GM18907 (cell line): ENCODE measurements around the gene ATG9B.

Experiments
- ATAC-seq: cut with Tn5 transposase; IDR thresholded peaks from one replicate; pipeline ENCODE4 v1.9.1; 2021; ENCODE audit warnings: mild to moderate bottlenecking, moderate library complexity; ENCODE audit not compliant: unreplicated experiment

The ATG9B gene

DNA sequence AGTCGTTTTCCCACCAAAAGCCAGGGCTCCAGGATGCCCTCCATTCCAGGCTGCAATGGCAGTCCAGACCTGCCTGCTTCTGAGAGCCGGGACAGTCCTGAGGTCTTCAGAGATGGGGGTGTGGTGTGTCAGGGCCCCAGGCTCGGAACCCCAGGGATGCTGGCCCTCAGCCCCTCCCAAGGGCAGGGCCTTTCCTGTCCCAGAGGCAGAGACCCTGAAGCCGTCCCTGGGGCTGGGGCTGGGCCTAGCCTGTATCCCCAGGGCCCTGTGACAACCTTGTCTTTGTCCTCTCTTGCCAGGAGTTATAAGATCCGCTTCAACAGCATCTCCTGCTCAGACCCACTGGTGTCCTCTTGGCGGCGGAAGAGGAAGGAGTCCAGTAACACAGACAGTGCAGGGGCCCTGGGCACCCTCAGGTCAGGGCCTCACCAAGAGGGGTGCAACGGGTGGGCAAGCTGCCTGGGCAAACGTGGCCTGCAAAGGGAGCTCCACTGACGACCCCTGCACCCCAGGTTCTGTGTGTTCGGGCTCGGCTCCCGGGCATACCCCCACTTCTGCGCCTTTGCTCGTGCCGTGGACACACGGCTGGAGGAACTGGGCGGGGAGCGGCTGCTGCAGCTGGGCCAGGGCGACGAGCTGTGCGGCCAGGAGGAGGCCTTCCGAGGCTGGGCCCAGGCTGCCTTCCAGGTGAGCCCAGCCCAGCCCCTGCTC, 17.5 kb downstream of the ATG9B start:
- no peak for ATAC-seq

DNA sequence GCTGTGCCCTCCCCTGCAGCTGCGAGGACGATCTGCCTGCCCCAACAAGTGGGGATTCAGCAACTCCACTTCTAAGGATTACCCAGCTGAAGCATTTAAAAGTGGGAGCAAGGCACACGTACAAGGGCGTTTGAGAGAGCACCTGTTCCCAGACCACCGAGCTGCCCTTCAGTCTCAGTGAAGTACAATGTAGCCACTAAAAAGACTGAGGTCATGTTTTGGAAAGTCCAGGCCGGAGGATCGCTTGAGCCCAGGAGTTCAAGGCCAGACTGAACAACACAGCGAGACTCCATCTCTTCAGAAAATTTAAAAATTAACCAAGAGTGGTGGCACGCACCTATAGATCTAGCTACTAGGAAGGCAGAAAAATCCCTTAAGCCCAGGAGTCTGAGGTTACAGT, 18.7 kb downstream of the ATG9B start:
- ATAC-seq = no peak

DNA sequence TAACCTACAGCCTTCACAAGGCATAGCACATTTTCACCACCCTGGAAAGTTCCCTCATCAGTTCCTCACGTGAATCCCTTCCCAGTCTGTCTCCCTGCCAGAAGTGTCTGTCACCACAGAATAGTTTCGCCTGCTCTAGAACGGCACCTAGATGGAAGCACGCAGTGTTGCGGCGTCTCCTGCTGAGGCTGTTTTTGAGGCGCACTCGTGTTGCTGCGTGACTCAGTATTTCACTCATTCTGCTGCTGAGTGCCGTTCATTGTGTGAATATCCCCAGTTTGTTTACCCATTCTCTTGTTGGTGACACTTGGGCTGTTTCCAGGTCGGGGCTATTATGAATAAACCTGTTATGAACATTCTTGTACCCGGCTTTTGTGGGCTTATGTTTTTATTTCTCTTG, 20.7 kb downstream of the ATG9B start:
- no peak for ATAC-seq

DNA sequence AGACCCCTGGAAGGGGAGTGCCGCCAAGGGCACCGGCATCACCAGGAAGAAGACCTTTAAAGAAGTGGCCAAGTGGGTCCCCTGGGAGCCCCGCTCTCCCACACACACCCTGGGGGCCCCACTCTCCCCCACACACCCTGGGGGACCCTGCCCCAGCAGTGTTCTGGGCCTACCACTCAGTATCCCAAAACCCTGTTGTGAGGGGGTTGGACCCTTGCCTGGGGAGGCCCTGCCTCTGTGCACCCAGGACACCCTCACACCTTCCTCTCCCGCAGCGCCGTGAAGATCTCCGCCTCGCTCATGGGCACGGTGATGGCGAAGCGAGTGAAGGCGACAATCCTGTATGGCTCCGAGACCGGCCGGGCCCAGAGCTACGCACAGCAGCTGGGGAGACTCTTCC, 22.7 kb downstream of the ATG9B start:
- ATAC-seq = no peak

DNA sequence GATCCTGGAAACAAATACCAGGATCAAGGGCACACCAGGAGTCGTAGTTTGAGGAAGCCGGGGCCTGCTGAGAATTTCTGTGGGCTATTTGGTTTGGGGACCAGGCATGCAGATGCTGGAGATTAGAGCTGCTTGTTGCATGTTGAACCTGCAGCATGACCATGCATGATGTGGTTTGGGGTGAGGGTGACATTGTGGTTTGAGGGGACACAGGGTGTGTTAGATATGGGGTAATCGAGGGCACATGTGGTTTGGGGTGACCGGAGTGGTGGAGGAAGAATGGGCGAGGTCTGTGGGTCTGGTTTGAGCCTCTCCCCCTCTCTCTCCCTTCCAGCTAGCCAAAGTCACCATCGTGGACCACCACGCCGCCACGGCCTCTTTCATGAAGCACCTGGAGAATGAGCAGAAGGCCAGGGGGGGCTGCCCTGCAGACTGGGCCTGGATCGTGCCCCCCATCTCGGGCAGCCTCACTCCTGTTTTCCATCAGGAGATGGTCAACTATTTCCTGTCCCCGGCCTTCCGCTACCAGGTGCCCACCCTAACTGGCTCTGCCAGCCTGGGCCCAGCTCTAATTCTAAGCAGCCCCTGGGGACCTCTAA, 23.3 kb downstream of the ATG9B start:
- ATAC-seq = no peak

DNA sequence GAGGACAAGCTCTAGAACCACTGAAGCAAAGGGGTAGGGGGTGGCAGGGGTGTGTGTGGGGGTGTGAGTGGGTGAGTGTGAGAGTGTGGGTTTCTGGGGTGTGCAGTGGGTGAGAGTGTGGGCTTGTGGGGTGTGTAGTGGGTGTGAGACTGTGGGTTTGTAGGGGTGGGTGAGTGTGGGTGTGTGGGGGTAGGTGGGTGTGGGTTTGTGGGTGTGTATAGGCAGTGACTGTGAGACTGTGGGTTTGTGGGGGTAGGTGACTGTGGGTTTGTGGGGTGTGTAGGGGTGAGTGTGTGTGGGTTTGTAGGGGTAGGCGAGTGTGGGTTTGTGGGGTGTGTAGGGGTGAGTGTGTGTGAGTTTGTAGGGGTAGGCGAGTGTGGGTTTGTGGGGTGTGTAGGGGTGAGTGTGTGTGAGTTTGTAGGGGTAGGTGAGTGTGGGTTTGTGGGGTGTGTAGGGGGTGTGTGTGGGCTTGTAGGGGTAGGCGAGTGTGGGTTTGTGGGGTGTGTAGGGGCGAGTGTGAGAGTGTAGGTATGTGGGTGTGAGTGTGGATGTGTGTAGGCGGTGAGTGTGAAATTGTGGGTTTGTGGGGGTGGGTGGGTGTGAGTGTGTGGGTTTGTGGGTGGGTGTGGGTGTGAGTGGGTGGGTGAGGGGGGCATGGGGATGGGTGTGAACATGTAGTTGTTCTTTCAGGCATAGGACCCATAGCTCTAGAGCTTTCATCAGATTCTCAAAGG, 24.6 kb downstream of the ATG9B start:
- ATAC-seq = no peak

DNA sequence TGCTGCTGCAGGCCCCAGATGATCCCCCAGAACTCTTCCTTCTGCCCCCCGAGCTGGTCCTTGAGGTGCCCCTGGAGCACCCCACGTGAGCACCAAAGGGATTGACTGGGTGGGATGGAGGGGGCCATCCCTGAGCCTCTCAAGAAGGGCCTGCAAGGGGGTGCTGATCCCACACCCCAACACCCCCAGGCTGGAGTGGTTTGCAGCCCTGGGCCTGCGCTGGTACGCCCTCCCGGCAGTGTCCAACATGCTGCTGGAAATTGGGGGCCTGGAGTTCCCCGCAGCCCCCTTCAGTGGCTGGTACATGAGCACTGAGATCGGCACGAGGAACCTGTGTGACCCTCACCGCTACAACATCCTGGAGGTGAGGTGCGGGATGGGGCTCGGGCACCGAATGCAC, 25.3 kb downstream of the ATG9B start:
- ATAC-seq = no peak

DNA sequence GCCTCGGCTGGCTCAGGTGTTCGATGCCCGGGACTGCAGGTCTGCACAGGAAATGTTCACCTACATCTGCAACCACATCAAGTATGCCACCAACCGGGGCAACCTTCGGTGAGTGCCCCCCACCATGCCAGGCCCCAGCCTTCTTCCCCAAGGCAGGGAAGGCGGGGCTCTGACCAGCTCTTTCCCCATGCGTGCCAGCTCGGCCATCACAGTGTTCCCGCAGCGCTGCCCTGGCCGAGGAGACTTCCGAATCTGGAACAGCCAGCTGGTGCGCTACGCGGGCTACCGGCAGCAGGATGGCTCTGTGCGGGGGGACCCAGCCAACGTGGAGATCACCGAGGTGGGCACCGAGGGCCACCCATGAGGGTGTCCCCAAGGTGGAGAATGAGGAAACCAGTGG, 26.0 kb downstream of the ATG9B start:
- no peak for ATAC-seq

DNA sequence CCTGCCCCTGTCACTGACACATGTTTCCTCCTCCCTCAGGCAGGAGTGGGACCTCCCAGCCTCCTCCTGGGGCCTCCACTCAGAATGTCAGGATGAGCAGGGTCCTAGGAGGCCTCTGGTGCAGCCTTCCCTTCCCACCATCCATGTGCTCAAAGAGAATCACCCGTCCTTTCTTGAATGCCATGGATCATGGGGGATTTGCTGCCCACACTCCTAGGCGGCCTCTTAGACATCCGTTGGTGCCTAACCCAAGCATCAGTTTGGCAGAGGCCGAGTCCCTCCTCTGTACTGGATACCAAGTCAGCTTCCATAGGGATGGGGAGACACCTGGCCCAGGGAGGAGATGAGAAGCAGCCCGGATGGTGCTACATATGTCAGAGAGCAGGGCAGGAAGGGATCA, 26.5 kb downstream of the ATG9B start:
- no peak for ATAC-seq

DNA sequence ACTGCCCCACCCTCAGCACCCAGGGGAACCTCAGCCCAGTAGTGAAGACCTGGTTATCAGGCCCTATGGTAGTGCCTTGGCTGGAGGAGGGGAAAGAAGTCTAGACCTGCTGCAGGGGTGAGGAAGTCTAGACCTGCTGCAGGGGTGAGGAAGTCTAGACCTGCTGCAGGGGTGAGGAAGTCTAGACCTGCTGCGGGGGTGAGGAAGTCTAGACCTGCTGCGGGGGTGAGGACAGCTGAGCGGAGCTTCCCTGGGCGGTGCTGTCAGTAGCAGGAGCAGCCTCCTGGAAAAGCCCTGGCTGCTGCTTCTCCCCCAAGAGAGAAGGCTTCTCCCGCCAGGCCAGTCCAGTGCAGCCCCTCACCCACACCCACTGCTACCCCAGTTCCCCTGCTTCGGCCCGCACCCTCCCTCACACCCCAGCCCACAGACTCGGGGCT, 27.2 kb downstream of the ATG9B start:
- ATAC-seq = no peak

DNA sequence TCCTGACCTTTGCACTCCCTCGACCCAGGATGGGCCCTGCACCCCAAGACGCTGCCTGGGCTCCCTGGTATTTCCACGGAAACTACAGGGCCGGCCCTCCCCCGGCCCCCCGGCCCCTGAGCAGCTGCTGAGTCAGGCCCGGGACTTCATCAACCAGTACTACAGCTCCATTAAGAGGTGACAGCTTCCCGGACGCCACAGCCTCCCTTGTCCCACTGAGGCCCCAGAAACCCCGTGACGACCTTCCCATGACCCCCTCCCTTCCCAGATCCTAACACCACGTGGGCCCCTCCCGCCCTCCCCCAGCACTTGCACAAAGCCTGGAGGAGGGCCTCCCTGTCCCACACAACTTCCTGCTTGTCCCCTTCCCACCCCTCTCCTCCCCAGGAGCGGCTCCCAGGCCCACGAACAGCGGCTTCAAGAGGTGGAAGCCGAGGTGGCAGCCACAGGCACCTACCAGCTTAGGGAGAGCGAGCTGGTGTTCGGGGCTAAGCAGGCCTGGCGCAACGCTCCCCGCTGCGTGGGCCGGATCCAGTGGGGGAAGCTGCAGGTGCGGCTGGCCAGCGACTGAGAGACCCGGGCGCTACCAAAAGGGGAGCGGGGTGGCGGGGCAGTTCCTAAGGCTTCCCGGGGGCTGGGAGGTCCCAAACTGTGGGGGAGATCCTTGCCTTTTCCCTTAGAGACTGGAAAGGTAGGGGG, 27.8 kb downstream of the ATG9B start:
- no peak for ATAC-seq

DNA sequence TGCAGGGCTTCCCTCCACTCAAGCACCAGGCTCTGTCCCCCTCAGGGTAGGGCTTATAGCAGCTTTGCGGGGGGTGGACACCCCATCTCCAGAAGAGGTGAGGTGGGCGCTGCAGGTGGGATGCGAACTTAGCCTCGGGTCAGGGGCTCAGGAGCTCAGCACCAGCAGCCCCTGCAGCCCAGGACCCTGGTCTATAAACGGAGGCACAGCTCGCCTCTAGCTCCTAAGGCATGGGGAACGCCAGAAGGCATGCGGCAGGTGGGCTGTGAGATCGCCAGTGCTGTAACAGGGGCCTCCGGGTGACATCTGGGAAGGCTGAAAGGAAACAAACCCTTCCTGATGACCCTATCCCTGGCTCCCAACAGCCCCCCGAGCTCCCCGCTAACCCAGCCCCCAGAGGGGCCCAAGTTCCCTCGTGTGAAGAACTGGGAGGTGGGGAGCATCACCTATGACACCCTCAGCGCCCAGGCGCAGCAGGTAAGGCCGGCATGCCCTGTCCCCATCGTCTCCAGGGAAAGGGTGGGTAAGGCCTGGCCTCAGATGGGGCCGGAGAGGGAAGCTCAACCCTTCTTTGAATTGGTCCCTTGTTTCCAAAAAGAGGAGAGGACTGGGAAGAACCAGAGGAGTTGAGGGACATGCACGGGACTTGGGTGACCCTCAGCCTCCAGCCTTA, 29.3 kb downstream of the ATG9B start:
- no peak for ATAC-seq

DNA sequence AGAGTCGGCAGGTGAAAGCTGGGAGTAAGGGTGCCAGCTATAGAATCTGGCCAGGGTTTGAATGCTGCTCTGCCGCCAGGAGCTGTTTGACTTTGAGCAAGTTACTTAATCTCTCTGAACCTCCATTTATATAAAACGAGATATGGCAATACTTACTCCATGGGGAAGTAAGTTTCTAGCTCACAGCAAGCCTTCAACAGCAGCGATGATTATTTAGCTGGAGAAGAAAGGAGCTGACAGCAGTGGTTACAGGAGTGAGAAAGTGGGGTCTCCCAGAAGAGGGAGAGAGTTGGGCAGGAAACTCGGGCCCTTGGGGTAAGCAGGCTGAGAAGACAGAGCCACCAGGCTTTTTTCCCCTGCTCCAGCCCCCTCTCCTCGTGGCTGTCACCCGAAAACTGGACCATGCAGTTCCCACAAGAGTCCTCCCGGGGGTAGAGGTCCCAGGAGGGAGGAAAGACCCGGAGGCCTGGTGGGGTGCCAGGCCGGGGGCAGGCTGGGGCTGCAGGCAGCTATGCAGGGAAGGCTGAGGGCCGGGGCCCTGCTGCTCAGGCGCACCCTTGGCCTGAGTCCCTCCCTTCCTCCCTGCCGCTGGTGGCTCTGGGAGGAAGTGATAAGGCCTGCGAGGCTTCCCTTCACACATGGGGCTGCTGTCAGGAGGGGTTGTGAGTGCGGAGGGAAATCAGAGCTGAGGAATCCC, 30.0 kb downstream of the ATG9B start:
- no peak for ATAC-seq

DNA sequence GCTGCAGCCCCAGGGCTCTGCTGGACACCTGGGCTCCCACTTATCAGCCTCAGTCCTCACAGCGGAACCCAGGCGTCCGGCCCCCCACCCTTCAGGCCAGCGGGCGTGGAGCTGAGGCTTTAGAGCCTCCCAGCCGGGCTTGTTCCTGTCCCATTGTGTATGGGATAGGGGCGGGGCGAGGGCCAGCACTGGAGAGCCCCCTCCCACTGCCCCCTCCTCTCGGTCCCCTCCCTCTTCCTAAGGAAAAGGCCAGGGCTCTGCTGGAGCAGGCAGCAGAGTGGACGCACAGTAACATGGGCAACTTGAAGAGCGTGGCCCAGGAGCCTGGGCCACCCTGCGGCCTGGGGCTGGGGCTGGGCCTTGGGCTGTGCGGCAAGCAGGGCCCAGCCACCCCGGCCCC, 30.8 kb downstream of the ATG9B start:
- ATAC-seq = no peak

DNA sequence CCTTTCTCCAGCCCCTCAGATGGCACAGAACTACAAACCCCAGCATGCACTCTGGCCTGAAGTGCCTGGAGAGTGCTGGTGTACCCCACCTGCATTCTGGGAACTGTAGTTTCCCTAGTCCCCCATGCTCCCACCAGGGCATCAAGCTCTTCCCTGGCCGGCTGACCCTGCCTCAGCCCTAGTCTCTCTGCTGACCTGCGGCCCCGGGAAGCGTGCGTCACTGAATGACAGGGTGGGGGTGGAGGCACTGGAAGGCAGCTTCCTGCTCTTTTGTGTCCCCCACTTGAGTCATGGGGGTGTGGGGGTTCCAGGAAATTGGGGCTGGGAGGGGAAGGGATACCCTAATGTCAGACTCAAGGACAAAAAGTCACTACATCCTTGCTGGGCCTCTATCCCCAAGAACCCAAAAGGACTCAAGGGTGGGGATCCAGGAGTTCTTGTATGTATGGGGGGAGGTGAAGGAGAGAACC, 31.4 kb downstream of the ATG9B start:
- peak; percentile 68 for ATAC-seq

DNA sequence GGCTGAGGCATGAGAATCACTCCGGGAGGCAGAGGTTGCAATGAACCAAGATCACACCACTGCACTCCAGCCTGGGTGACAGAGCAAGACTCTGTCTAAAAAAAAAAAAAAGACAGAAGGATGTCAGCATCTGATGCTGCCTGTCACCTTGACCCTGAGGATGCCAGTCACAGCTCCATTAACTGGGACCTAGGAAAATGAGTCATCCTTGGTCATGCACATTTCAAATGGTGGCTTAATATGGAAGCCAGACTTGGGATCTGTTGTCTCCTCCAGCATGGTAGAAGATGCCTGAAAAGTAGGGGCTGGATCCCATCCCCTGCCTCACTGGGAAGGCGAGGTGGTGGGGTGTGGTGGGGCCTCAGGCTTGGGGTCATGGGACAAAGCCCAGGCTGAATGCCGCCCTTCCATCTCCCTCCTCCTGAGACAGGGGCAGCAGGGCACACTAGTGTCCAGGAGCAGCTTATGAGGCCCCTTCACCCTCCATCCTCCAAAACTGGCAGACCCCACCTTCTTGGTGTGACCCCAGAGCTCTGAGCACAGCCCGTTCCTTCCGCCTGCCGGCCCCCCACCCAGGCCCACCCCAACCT, 32.1 kb downstream of the ATG9B start:
- no peak for ATAC-seq

DNA sequence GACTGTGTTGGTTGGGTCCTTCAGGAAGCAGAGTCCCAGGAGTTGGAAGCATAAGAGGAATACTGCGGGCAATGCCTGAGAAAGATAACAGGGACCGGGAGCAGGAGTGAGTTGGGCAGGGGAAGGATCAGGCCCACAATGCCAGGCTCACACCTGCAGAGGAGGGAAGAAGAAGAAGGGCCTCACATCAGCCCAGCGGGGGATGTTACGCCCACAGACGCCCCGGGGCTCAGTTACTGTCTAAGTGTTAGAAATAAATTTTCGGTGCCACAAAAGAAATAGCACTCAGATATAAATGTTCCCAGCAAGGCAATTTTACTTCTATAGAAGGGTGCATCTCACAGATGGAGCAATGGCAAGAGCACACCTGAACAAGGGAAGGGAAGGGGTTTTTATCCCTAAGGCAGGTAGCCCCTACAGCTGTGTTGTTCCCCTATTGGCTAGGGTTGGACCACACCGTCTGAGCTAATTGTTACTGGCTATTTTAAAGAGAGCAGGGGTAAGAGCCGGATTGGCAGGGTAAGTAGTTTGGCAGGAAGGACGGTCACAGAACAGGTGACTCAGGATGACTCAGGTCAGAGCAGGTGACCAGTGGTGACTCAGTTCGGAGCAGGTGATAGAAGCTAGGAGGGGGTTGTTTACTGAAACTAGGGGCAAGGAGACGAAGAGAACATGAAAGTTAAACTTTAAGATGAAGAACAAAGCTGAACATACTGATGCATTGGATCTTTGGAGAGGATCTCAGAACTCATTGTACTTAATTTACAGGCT, 33.7 kb downstream of the ATG9B start, which contains the start of gene NOS3:
NOS3 (plus strand) TSS at position 602 of the 771 bp plus-strand sequence. CDS start 2,787 bp downstream, outside the sequence.
- ATAC-seq = no peak

DNA sequence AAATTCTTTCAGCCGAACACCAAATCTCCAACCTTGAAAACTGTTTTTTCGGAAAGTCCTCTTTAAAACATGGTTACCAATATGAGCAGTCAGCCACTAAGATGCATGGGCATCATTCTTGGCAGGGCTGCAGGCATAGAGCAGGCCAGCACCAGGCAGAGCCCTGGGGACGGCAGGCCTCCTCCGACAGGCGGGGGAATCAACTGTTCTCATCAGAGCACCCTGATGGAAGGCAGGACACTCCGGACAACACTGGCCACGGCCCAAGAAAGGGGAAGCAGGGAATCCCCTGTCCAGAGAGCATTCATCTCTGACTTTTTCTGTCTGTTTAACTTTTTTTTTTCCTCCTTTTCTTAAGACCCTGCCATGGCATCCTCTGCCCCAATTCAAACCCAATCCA, 34.8 kb downstream of the ATG9B start:
- ATAC-seq = no peak
